ENCODE measurements around the gene SIRT7.

DNA sequence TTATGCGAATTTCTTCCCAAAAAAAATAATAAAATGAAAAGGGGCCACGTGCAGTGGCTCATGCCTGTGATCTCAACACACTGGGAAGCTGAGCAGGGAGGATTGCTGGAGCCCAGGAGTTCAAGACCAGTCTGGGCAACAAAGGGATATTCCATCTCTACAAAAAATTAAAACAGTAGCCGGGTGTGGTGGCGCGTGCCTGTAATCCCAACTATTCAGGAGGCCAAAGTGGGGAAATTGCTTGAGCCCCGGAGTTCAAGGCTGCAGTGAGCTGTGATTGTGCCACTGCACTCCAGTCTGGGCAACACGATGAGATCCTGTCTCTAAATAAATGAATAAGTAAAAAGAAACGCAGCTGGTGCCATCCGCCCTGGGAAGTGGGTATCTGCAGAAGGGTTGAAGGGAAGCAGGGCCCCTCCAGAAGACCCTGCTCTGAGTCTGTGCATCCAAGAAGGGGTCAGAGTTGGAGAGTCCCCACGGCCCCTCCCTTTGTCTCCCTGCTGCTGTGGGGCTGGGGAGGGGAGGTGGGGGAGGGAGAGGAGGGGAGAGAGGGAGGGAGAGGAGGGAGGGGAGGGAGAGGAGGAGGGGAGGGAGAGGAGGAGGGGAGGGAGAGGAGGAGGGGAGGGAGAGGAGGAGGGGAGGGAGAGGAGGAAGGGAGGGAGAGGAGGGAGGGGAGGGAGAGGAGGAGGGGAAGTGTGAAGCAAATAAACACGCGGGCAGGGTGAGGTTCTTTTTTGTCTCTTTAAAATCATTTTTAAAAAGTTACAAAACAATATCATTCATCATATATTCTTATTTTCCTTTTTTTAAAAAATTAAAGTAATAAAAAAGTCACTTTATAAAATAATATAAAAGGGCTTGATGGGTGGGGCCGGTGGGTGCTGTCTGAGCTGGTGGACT lies 34.1 kb upstream of the SIRT7 start:
- TF ChIP-seq FOXJ3 (CRISPR knock-in tag; IDR thresholded peaks at IDR 0.05; ENCODE audit: borderline replicate concordance), result no peak
- TF ChIP-seq CREM (CRISPR knock-in tag; IDR thresholded peaks at IDR 0.05), result no peak
- TF ChIP-seq, protein P1, sequence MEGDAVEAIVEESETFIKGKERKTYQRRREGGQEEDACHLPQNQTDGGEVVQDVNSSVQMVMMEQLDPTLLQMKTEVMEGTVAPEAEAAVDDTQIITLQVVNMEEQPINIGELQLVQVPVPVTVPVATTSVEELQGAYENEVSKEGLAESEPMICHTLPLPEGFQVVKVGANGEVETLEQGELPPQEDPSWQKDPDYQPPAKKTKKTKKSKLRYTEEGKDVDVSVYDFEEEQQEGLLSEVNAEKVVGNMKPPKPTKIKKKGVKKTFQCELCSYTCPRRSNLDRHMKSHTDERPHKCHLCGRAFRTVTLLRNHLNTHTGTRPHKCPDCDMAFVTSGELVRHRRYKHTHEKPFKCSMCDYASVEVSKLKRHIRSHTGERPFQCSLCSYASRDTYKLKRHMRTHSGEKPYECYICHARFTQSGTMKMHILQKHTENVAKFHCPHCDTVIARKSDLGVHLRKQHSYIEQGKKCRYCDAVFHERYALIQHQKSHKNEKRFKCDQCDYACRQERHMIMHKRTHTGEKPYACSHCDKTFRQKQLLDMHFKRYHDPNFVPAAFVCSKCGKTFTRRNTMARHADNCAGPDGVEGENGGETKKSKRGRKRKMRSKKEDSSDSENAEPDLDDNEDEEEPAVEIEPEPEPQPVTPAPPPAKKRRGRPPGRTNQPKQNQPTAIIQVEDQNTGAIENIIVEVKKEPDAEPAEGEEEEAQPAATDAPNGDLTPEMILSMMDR (IDR thresholded peaks at IDR 0.05), result no peak
- TF ChIP-seq, protein P2, sequence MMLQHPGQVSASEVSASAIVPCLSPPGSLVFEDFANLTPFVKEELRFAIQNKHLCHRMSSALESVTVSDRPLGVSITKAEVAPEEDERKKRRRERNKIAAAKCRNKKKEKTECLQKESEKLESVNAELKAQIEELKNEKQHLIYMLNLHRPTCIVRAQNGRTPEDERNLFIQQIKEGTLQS (CRISPR knock-in tag; conservative IDR thresholded peaks at IDR 0.05), result no peak
- no peak for TF ChIP-seq JUN (CRISPR knock-in tag; IDR thresholded peaks at IDR 0.05)
